Ectodermal cell (in vitro differentiated cells): ENCODE measurements around the gene KRT76.

Experiments used
- H3K27ac ChIP-seq: 2 replicates; pipeline ENCODE4 v1.7.0; 2013; ENCODE audit warnings: mild to moderate bottlenecking, low read depth, low read length; ENCODE audit not compliant: insufficient read depth, poor library complexity, severe bottlenecking
- H3K27me3 ChIP-seq: 2 replicates; pipeline ENCODE4 v1.7.0; 2013; ENCODE audit warnings: mild to moderate bottlenecking, low read length; ENCODE audit not compliant: insufficient read depth, control insufficient read depth, poor library complexity, severe bottlenecking
- H3K36me3 ChIP-seq: one replicate; pipeline ENCODE4 v1.7.0; 2013; ENCODE audit warnings: low read length; ENCODE audit not compliant: control insufficient read depth, insufficient read depth
- H3K4me1 ChIP-seq: one replicate; pipeline ENCODE4 v1.7.0; 2013; ENCODE audit warnings: low read length; ENCODE audit not compliant: control insufficient read depth, insufficient read depth
- H3K4me3 ChIP-seq: 2 replicates; pipeline ENCODE4 v1.7.0; 2013; ENCODE audit warnings: low read depth, low read length, control low read depth; ENCODE audit not compliant: insufficient read depth
- H3K9me3 ChIP-seq: 2 replicates; pipeline ENCODE4 v1.7.0; 2013; ENCODE audit warnings: mild to moderate bottlenecking, low read length, moderate library complexity; ENCODE audit not compliant: control insufficient read depth
- WGBS, 2 experiments: methylation state at CpG; one replicate each; pipeline ENCODE4 v1.1.7; 2013; ENCODE audit warnings: missing lambda C conversion rate in 2 of 2; 5-methylcytosine and 5-hydroxymethylcytosine counted together

KRT76 gene

GRCh38 chr12:52818887-52819420, 41.8 kb upstream of the KRT76 start:
- Histone ChIP-seq H3K27ac (no peak overlapping the region), H3K4me1 (peaks cover 25% of the 10 kb centered on the region), H3K4me3 (no peak overlapping the region), H3K27me3 (no peaks in the 10 kb centered on the region), H3K9me3 (no peaks in the 10 kb centered on the region), H3K36me3 (no peaks in the 10 kb centered on the region)
- WGBS, 2 experiments = 77 to 81% methylated on average over 7 of the region's 7 CpGs

- H3K27me3 ChIP-seq = no peaks in the 10 kb centered on the region
- no peaks in the 10 kb centered on the region for H3K9me3 ChIP-seq
- no peaks in the 10 kb centered on the region for H3K36me3 ChIP-seq
- H3K4me1 ChIP-seq = peaks cover 25% of the 10 kb centered on the region
- no peak overlapping the region for H3K27ac ChIP-seq
- no peak overlapping the region for H3K4me3 ChIP-seq
- WGBS, 2 experiments = 30% methylated on average over 7 of the region's 7 CpGs
These were observed 41.2 kb upstream of the KRT76 start for GRCh38 chr12:52818388-52818787.

- Histone ChIP-seq H3K27ac (no peak overlapping the region), H3K4me3 (no peak overlapping the region), H3K27me3 (no peaks in the 10 kb centered on the region), H3K9me3 (no peaks in the 10 kb centered on the region), H3K36me3 (no peaks in the 10 kb centered on the region), H3K4me1 (peaks cover 25% of the 10 kb centered on the region)
- 95% methylated on average over 1 to 2 of the region's 2 CpGs for WGBS, 2 experiments
These were observed 40.6 kb upstream of the KRT76 start for GRCh38 chr12:52817699-52818238.

GRCh38 chr12:52817003-52817698, 40.0 kb upstream of the KRT76 start:
- H3K36me3 ChIP-seq = no peaks in the 10 kb centered on the region
- WGBS, 2 experiments = 93 to 95% methylated on average over 8 of the region's 8 CpGs
- no peaks in the 10 kb centered on the region for H3K27me3 ChIP-seq
- H3K4me1 ChIP-seq = peaks cover 25% of the 10 kb centered on the region
- no peak overlapping the region for H3K27ac ChIP-seq
- H3K4me3 ChIP-seq = no peak overlapping the region
- no peaks in the 10 kb centered on the region for H3K9me3 ChIP-seq

- Histone ChIP-seq H3K4me3 (no peak overlapping the region), H3K4me1 (peaks cover 17% of the 10 kb centered on the region), H3K36me3 (no peaks in the 10 kb centered on the region), H3K27ac (no peak overlapping the region), H3K9me3 (no peaks in the 10 kb centered on the region), H3K27me3 (no peaks in the 10 kb centered on the region)
- 90 to 94% methylated on average over 8 to 9 of the region's 9 CpGs for WGBS, 2 experiments
These were observed 38.8 kb upstream of the KRT76 start for GRCh38 chr12:52815676-52816588.

- 92 to 97% methylated on average over 3 to 4 of the region's 4 CpGs for WGBS, 2 experiments
- Histone ChIP-seq H3K36me3 (no peaks in the 10 kb centered on the region), H3K4me1 (peaks cover 11% of the 10 kb centered on the region), H3K27ac (no peak overlapping the region), H3K4me3 (no peak overlapping the region), H3K27me3 (no peaks in the 10 kb centered on the region), H3K9me3 (no peaks in the 10 kb centered on the region)
These were observed 38.0 kb upstream of the KRT76 start for GRCh38 chr12:52815161-52815560.

GRCh38 chr12:52814710-52815155, 37.6 kb upstream of the KRT76 start:
- no peaks in the 10 kb centered on the region for H3K36me3 ChIP-seq
- no peaks in the 10 kb centered on the region for H3K9me3 ChIP-seq
- no peaks in the 10 kb centered on the region for H3K27me3 ChIP-seq
- H3K4me1 ChIP-seq = peaks cover 10% of the 10 kb centered on the region
- H3K4me3 ChIP-seq = no peak overlapping the region
- no peak overlapping the region for H3K27ac ChIP-seq
- WGBS, 2 experiments = 81 to 86% methylated on average over 4 of the region's 4 CpGs

GRCh38 chr12:52813885-52814709, 37.0 kb upstream of the KRT76 start, which contains the start of gene KRT4:
Gene KRT4, minus strand, starts transcription at chr12:52814116. Its CDS starts 58 bp downstream, at chr12:52814058.
- 92 to 93% methylated on average over 15 of the region's 15 CpGs for WGBS, 2 experiments
- Histone ChIP-seq H3K27ac (no peak within 1 kb of the TSS), H3K4me3 (no peak within 1 kb of the TSS), H3K9me3 (no peaks in the 10 kb centered on the region), H3K4me1 (peaks cover 7% of the 10 kb centered on the region), H3K27me3 (no peaks in the 10 kb centered on the region), H3K36me3 (no peaks in the 10 kb centered on the region)

- Histone ChIP-seq H3K27ac (no peak overlapping the region), H3K4me1 (no peaks in the 10 kb centered on the region), H3K4me3 (no peak overlapping the region), H3K27me3 (no peaks in the 10 kb centered on the region), H3K36me3 (no peaks in the 10 kb centered on the region), H3K9me3 (no peaks in the 10 kb centered on the region)
- 94 to 97% methylated on average over 10 of the region's 10 CpGs for WGBS, 2 experiments
These were observed 36.2 kb upstream of the KRT76 start for GRCh38 chr12:52813203-52813819.
